Cardiac muscle cell (in vitro differentiated cells and primary cell): ENCODE results near the gene TMEM190. TPM values are rescaled to one million over a fixed set of nuclear protein-coding genes. Genes with fewer than 3 reads are reported as not detected.
A peak's percentile ranks its signal among the peaks of the same experiment; 100 is the strongest.

Source experiments
- DNase-seq, 2 donors: peaks; one replicate each; pipeline versions ENCODE4 v3.0.0 to v3.0.0-alpha.2; 2010 to 2017; ENCODE audit warnings: low read depth in 1 of 2, low spot score in 1 of 2
- H3K27ac ChIP-seq: fragments of 200-600 bp; sonication (generic); 2 replicates; pipeline ENCODE4 v1.5.1; 2016
- H3K27me3 ChIP-seq: fragments of 200-600 bp; sonication (generic); 2 replicates; pipeline ENCODE4 v1.6.0; 2016; ENCODE audit warnings: control low read depth
- H3K36me3 ChIP-seq: fragments of 200-600 bp; sonication (generic); 2 replicates; pipeline ENCODE4 v1.5.1; 2016; ENCODE audit warnings: control low read depth
- H3K4me1 ChIP-seq: fragments of 200-600 bp; sonication (generic); 2 replicates; pipeline ENCODE4 v1.8.1; 2017; ENCODE audit warnings: low read depth, mild to moderate bottlenecking, mixed run types
- H3K4me3 ChIP-seq: fragments of 200-600 bp; sonication (generic); 2 replicates; pipeline ENCODE4 v1.5.1; 2016; ENCODE audit warnings: mild to moderate bottlenecking
- H3K9me3 ChIP-seq: fragments of 200-600 bp; sonication (generic); 2 replicates; pipeline ENCODE4 v1.5.1; 2017; ENCODE audit warnings: low read depth, mild to moderate bottlenecking, control low read depth
- CTCF ChIP-seq: IDR thresholded peaks from 2 replicates; pipeline ENCODE4 v1.5.1; 2012; ENCODE audit warnings: low read depth, mild to moderate bottlenecking, low read length
- polyA plus RNA-seq: library from polyadenylated mRNA; unstranded; fragments of >200 nt; fragmentation: Nextera tagmentation; extraction: Ambion mirVana; gene quantifications from 2 replicates; pipeline ENCODE4 v1.2.1, GENCODE V29; 2016
- total RNA-seq: library from RNA; depleted of rRNA; stranded (reverse); fragments of >200 nt; gene quantifications from 2 replicates; pipeline ENCODE4 v1.2.3, GENCODE V29; 2016

Gene TMEM190
- total and polyA plus RNA-seq, 2 experiments from 2014 or later = 1.3 TPM; not detected in 1

DNA sequence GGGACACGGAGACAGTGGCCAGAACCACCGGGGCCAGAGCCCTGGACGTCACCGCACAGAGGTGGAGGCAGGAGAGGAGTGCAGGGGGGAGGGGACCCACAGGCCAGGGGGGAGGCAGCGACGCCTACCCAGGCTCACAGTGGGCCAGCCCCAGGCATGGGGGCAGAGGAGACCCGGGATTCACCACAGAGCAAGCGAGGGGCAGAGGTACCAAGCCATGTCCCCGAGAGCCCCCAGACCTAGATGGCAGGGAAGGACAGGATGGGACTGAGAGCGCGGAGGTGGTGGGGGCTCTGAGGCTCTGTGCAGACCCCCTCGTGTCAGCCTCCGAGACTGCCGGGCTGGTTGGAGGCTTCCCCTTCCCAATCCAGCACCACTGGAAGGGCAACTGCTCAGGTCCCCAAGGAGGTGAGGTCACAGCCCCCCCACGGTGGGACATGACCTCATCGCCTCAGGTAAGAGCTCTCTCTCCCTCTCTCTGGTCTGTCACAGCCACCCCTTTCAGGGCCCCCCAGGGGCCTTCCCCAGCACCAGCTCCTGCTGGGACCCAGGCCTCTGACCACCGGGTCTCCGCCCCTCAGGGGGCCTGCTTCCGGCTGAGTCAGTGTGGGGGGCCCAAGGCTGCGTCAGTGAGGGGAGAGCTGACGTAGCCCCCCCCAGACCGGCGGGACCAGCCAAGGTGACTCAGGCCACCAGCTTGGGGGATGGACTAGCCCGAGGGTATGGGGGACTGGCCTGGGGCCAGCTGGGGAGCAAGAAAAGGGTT is 4.1 kb upstream of the TMEM190 start:
- H3K27ac ChIP-seq = no peak overlapping the region
- H3K27me3 ChIP-seq = peaks cover 55% of the 10 kb centered on the region
- no peaks in the 10 kb centered on the region for H3K36me3 ChIP-seq
- H3K9me3 ChIP-seq = no peaks in the 10 kb centered on the region
- peaks cover 4% of the 10 kb centered on the region for H3K4me1 ChIP-seq
- no peak for TF ChIP-seq CTCF
- H3K4me3 ChIP-seq = no peak overlapping the region
- DNase-seq = peak in 1 of 2 donors; percentile 36

GRCh38 chr19:55373306-55373992 is 3.2 kb upstream of the TMEM190 start:
- Histone ChIP-seq H3K4me1 (peaks cover 4% of the 10 kb centered on the region), H3K36me3 (no peaks in the 10 kb centered on the region), H3K27ac (no peak overlapping the region), H3K27me3 (peaks cover 57% of the 10 kb centered on the region), H3K9me3 (no peaks in the 10 kb centered on the region), H3K4me3 (no peak overlapping the region)
- DNase-seq = no peak
- no peak for TF ChIP-seq CTCF

GRCh38 chr19:55373993-55374757 is 2.5 kb upstream of the TMEM190 start:
- H3K27ac ChIP-seq = no peak overlapping the region
- DNase-seq = peak in 1 of 2 donors; percentile 50
- peaks cover 4% of the 10 kb centered on the region for H3K4me1 ChIP-seq
- H3K36me3 ChIP-seq = no peaks in the 10 kb centered on the region
- no peak for TF ChIP-seq CTCF
- H3K27me3 ChIP-seq = peaks cover 57% of the 10 kb centered on the region
- no peak overlapping the region for H3K4me3 ChIP-seq
- H3K9me3 ChIP-seq = no peaks in the 10 kb centered on the region

- H3K9me3 ChIP-seq = no peaks in the 10 kb centered on the region
- H3K27ac ChIP-seq = no peak overlapping the region
- no peak for TF ChIP-seq CTCF
- no peak overlapping the region for H3K4me3 ChIP-seq
- H3K27me3 ChIP-seq = peaks cover 24% of the 10 kb centered on the region
- no peaks in the 10 kb centered on the region for H3K4me1 ChIP-seq
- DNase-seq = no peak
- no peaks in the 10 kb centered on the region for H3K36me3 ChIP-seq
Measured at GRCh38 chr19:55377356-55378131, 918 bp downstream of the TMEM190 start.

GRCh38 chr19:55379174-55379573 is 2.5 kb downstream of the TMEM190 start:
- H3K27ac ChIP-seq = no peak overlapping the region
- no peak overlapping the region for H3K4me3 ChIP-seq
- no peak for TF ChIP-seq CTCF
- no peaks in the 10 kb centered on the region for H3K36me3 ChIP-seq
- H3K4me1 ChIP-seq = no peaks in the 10 kb centered on the region
- no peaks in the 10 kb centered on the region for H3K9me3 ChIP-seq
- peaks cover 23% of the 10 kb centered on the region for H3K27me3 ChIP-seq
- DNase-seq = no peak
